GM12878 (cell line): ENCODE results near the gene NR1I2. TPM values are rescaled to one million over a fixed set of nuclear protein-coding genes. Genes with fewer than 3 reads are reported as not detected.

Experiments used
- BCL3 ChIP-seq: IDR thresholded peaks from 2 replicates; pipeline ENCODE4 v1.6.1; 2011; ENCODE audit warnings: borderline replicate concordance, low read depth, mild to moderate bottlenecking, moderate library complexity, low read length; ENCODE audit not compliant: insufficient read depth, poor library complexity, severe bottlenecking
- BHLHE40 ChIP-seq, 2 experiments: fragments of 450-650 bp in 1 of 2; IDR thresholded peaks; 2 replicates each; pipeline ENCODE4 v1.6.1; 2011 to 2017; ENCODE audit warnings: low read depth in 2 of 2, borderline replicate concordance in 1 of 2, improper control_type of control experiment in 1 of 2, low read length in 1 of 2, mild to moderate bottlenecking in 1 of 2
- CBX3 ChIP-seq: fragments of 200-600 bp; sonication (generic); IDR thresholded peaks from 2 replicates; pipeline ENCODE4 v1.6.1; 2016; ENCODE audit warnings: low read depth, borderline replicate concordance
- CHD4 ChIP-seq: fragments of 200-600 bp; sonication (generic); IDR thresholded peaks from 2 replicates; pipeline ENCODE4 v1.6.1; 2016; ENCODE audit warnings: mild to moderate bottlenecking
- DPF2 ChIP-seq: fragments of 450-650 bp; IDR thresholded peaks from 2 replicates; pipeline ENCODE4 v1.6.1; 2017; ENCODE audit warnings: mild to moderate bottlenecking
- EGR1 ChIP-seq, 2 experiments: IDR thresholded peaks; 1 replicate in 1 of 2; 2 replicates in 1 of 2; pipeline ENCODE4 v1.6.1; 2011 to 2012; ENCODE audit warnings: low read depth in 2 of 2, low read length in 2 of 2, borderline replicate concordance in 1 of 2, mild to moderate bottlenecking in 1 of 2, moderate library complexity in 1 of 2
- EP300 ChIP-seq, 2 experiments: fragments of 150-350 bp in 1 of 2; IDR thresholded peaks; 2 replicates each; pipeline ENCODE4 v1.6.1; 2011 to 2012; ENCODE audit warnings: low read depth in 2 of 2, low read length in 2 of 2, borderline replicate concordance in 1 of 2, improper control_type of control experiment in 1 of 2, inconsistent platforms in 1 of 2; ENCODE audit not compliant: control insufficient read depth in 1 of 2
- ETV6 ChIP-seq, 2 experiments: fragments of 450-650 bp in 1 of 2; IDR thresholded peaks in 1 of 2; conservative IDR thresholded peaks in 1 of 2; 2 replicates each; pipeline ENCODE4 v1.6.1; 2014; ENCODE audit warnings: antibody characterized with exemption in 1 of 2, borderline replicate concordance in 1 of 2, low read depth in 1 of 2, mild to moderate bottlenecking in 1 of 2, moderate library complexity in 1 of 2
- IKZF1 ChIP-seq: fragments of 450-650 bp; conservative IDR thresholded peaks from 2 replicates; pipeline ENCODE4 v1.6.1; 2017; ENCODE audit warnings: antibody characterized with exemption, mild to moderate bottlenecking
- IRF3 ChIP-seq: fragments of 450-650 bp; IDR thresholded peaks from 2 replicates; pipeline ENCODE4 v1.6.1; 2014; ENCODE audit warnings: mild to moderate bottlenecking
- KDM1A ChIP-seq: fragments of 200-600 bp; sonication (generic); IDR thresholded peaks from 2 replicates; pipeline ENCODE4 v1.6.1; 2016; ENCODE audit warnings: borderline replicate concordance
- MAX ChIP-seq: IDR thresholded peaks from 2 replicates; pipeline ENCODE4 v1.6.1; 2012; ENCODE audit warnings: low read depth, low read length, improper control_type of control experiment
- MEF2B ChIP-seq: fragments of 450-650 bp; IDR thresholded peaks from 2 replicates; pipeline ENCODE4 v1.6.1; 2018; ENCODE audit warnings: mild to moderate bottlenecking, moderate library complexity; ENCODE audit not compliant: partially characterized antibody, poor library complexity, severe bottlenecking
- MYC ChIP-seq: IDR thresholded peaks from 2 replicates; pipeline ENCODE4 v1.6.1; 2011; ENCODE audit warnings: mild to moderate bottlenecking, low read length, moderate library complexity, inconsistent platforms; ENCODE audit not compliant: insufficient read depth, insufficient replicate concordance, insufficient read length, severe bottlenecking
- NBN ChIP-seq: fragments of 450-650 bp; IDR thresholded peaks from 2 replicates; pipeline ENCODE4 v1.6.1; 2016
- NFIC ChIP-seq: IDR thresholded peaks from 2 replicates; pipeline ENCODE4 v1.6.1; 2012; ENCODE audit warnings: low read depth, mild to moderate bottlenecking, inconsistent platforms, low read length, moderate library complexity
- RELA ChIP-seq: fragments of 450-650 bp; IDR thresholded peaks from 2 replicates; pipeline ENCODE4 v1.8.0; 2014; ENCODE audit warnings: borderline replicate concordance; ENCODE audit not compliant: partially characterized antibody
- SIX5 ChIP-seq: IDR thresholded peaks from 2 replicates; pipeline ENCODE4 v1.6.1; 2011; ENCODE audit warnings: mild to moderate bottlenecking, low read depth, low read length, moderate library complexity; ENCODE audit not compliant: severe bottlenecking
- SMAD5 ChIP-seq: IDR thresholded peaks from 2 replicates; pipeline ENCODE4 v1.6.1; 2016; ENCODE audit warnings: antibody characterized with exemption, low read depth
- SMC3 ChIP-seq: IDR thresholded peaks from 2 replicates; pipeline ENCODE4 v1.6.1; 2011; ENCODE audit warnings: low read length, improper control_type of control experiment, borderline replicate concordance
- SPI1 ChIP-seq: IDR thresholded peaks from 2 replicates; pipeline ENCODE4 v1.6.1; 2011; ENCODE audit warnings: low read depth, mild to moderate bottlenecking, low read length, moderate library complexity, borderline replicate concordance; ENCODE audit not compliant: insufficient read depth
- SUPT20H ChIP-seq: IDR thresholded peaks from 2 replicates; pipeline ENCODE4 v1.6.1; 2011; ENCODE audit warnings: low read depth, mild to moderate bottlenecking, low read length, moderate library complexity, borderline replicate concordance; ENCODE audit not compliant: control insufficient read depth
- TCF3 ChIP-seq: IDR thresholded peaks from 2 replicates; pipeline ENCODE4 v1.6.1; 2012; ENCODE audit warnings: low read depth, mild to moderate bottlenecking, low read length, borderline replicate concordance; ENCODE audit not compliant: insufficient read depth
- TCF7 ChIP-seq: IDR thresholded peaks from 2 replicates; pipeline ENCODE4 v1.6.1; 2014; ENCODE audit warnings: antibody characterized with exemption, borderline replicate concordance
- ZNF207 ChIP-seq: fragments of 450-650 bp; IDR thresholded peaks from 2 replicates; pipeline ENCODE4 v1.6.1; 2014; ENCODE audit warnings: antibody characterized with exemption, mild to moderate bottlenecking, borderline replicate concordance
- ZNF622 ChIP-seq: fragments of 450-650 bp; IDR thresholded peaks from 2 replicates; pipeline ENCODE4 v1.6.1; 2017; ENCODE audit warnings: mild to moderate bottlenecking, inconsistent platforms
- ZZZ3 ChIP-seq: IDR thresholded peaks from 2 replicates; pipeline ENCODE4 v1.6.1; 2011; ENCODE audit warnings: low read depth; ENCODE audit not compliant: control insufficient read depth, insufficient read length
- polyA plus RNA-seq, 11 experiments: library from polyadenylated mRNA; depleted of rRNA in 4 of 11; unstranded in 6 of 11; stranded (reverse) in 5 of 11; fragments of >200 nt; fragmentation: Nextera tagmentation in 4 of 11; fragmentation: Illumina TruSeq in 1 of 11; extraction: Ambion mirVana in 4 of 11; extraction: Trizol in 1 of 11; gene quantifications; 1 replicate in 1 of 11; 2 replicates in 10 of 11; pipeline versions ENCODE4 v1.2.1 to v1.2.3, GENCODE V29; 2011 to 2016; ENCODE audit warnings: inconsistent platforms in 2 of 11, missing spikeins in 2 of 11, low read depth in 1 of 11
- total RNA-seq, 4 experiments: library from RNA; depleted of rRNA in 3 of 4; stranded (reverse); fragments of >200 nt in 3 of 4; fragmentation: Illumina TruSeq in 1 of 4; extraction: Trizol in 1 of 4; gene quantifications; 2 replicates each; pipeline versions ENCODE4 v1.2.1 to v1.2.3, GENCODE V29; 2013 to 2021

NR1I2 gene
- total and polyA plus RNA-seq, 10 of the 15 experiments (the other 5 are each of a cell fraction or from before 2014, with no cell fraction given) = 0.03 to 1.0 (median 0.39) TPM

GRCh38 chr3:119810018-119810435, 28.1 kb downstream of the NR1I2 start (continued):
- no peak for TF ChIP-seq BCL3
- peak; percentile 29; the same call in 1 of the 2 replicates for TF ChIP-seq SMC3
- TF ChIP-seq SPI1 = no peak
- no peak for TF ChIP-seq NBN
- no peak for TF ChIP-seq SMAD5
- no peak for TF ChIP-seq NFIC
- peak; percentile 58; the same call in 1 of the 2 replicates for TF ChIP-seq IKZF1
- no peak for TF ChIP-seq CBX3
- no peak for TF ChIP-seq SUPT20H
- no peak for TF ChIP-seq ZZZ3
- no peak for TF ChIP-seq KDM1A
- TF ChIP-seq EP300 (IDR thresholded peaks at IDR 0.05; ENCODE audit: borderline replicate concordance in 1 of 2, control insufficient read depth in 1 of 2, low read depth in 2 of 2, low read length in 2 of 2) = no peak
- TF ChIP-seq MAX = peak; percentile 52; the same call in 1 of the 2 replicates
- TF ChIP-seq IRF3 = 0 out of 2 replicates have a peak, but pooled peaks have one; percentile 48
- no peak for TF ChIP-seq TCF7
- TF ChIP-seq ZNF622 = no peak
- TF ChIP-seq TCF3 = no peak
- TF ChIP-seq SIX5 = no peak
- peak; percentile 45 for TF ChIP-seq RELA
- TF ChIP-seq CHD4 = no peak
- peak; percentile 51 for TF ChIP-seq MEF2B
- peak; percentile 65; the same call in 1 of the 2 replicates for TF ChIP-seq DPF2
- peak in 1 of 2 experiments; percentile 6; a peak in 1 of 3 replicates for TF ChIP-seq EGR1 (IDR thresholded peaks at IDR 0.05; ENCODE audit: borderline replicate concordance in 1 of 2, low read depth in 2 of 2, low read length in 2 of 2)
- TF ChIP-seq ZNF207 = 0 out of 2 replicates have a peak, but pooled peaks have one; percentile 20
- peak; percentile 75 for TF ChIP-seq MYC
- peak; percentile 90 to 96 for TF ChIP-seq BHLHE40 (IDR thresholded peaks at IDR 0.05; ENCODE audit: borderline replicate concordance in 1 of 2, low read depth in 2 of 2, low read length in 1 of 2)
- TF ChIP-seq ETV6 (conservative IDR thresholded peaks at IDR 0.05 in 1 of 2, IDR thresholded peaks at IDR 0.05 in 1 of 2; ENCODE audit: borderline replicate concordance in 1 of 2, low read depth in 1 of 2) = 0 out of 4 replicates have a peak, but pooled peaks of 1 of the 2 experiments have one; percentile 11
